Astrocyte (in vitro differentiated cells and primary cell): ENCODE data around the gene DDX31.
"Not testable (repeated sequence)": the region's sequence is repeated elsewhere in the genome, so short reads cannot be mapped to it uniquely, and the experiment has no call there.

Experiments used
- CTCF ChIP-seq: IDR thresholded peaks from 2 replicates; pipeline ENCODE4 v1.5.1; 2011; ENCODE audit warnings: low read depth, mild to moderate bottlenecking, inconsistent platforms, low read length, moderate library complexity; ENCODE audit not compliant: insufficient read depth
- EZH2 ChIP-seq: IDR thresholded peaks from 2 replicates; pipeline ENCODE4 v1.6.1; 2012; ENCODE audit warnings: mild to moderate bottlenecking, low read length, inconsistent platforms; ENCODE audit not compliant: insufficient read depth

- not testable (repeated sequence) for TF ChIP-seq CTCF, EZH2
Measured at GRCh38 chr9:132568787-132569186, 101.0 kb downstream of the DDX31 start.
